RWPE2 (cell line): ENCODE measurements around the gene CNTNAP2.

Source experiments
- ATAC-seq: fragments of 200-7000 bp; cut with Tn5 transposase; 3 replicates; pipeline ENCODE4 v1.9.1; 2021; ENCODE audit warnings: low read depth
- DNase-seq: peaks from one replicate; pipeline ENCODE4 v3.0.0-alpha.2; 2020; ENCODE audit warnings: low spot score
- H3K27ac ChIP-seq: fragments of 450-650 bp; 2 replicates; pipeline ENCODE4 v1.5.1; 2017; ENCODE audit warnings: mild to moderate bottlenecking; ENCODE audit not compliant: poor library complexity, severe bottlenecking
- H3K27me3 ChIP-seq: fragments of 250-450 bp; sonication (Bioruptor Pico); 2 replicates; pipeline ENCODE4 v1.5.1; 2021; ENCODE audit warnings: mild to moderate bottlenecking, moderate library complexity; ENCODE audit not compliant: insufficient read depth, poor library complexity, severe bottlenecking
- H3K36me3 ChIP-seq: fragments of 250-450 bp; sonication (Bioruptor Pico); 2 replicates; pipeline ENCODE4 v1.5.1; 2020; ENCODE audit warnings: low read depth, mild to moderate bottlenecking, moderate library complexity
- H3K4me1 ChIP-seq: fragments of 250-450 bp; sonication (Bioruptor Pico); 2 replicates; pipeline ENCODE4 v1.5.1; 2021; ENCODE audit warnings: mild to moderate bottlenecking, moderate library complexity; ENCODE audit not compliant: insufficient read depth, poor library complexity, severe bottlenecking
- H3K4me3 ChIP-seq: fragments of 250-450 bp; sonication (Bioruptor Pico); 2 replicates; pipeline ENCODE4 v1.5.1; 2021; ENCODE audit warnings: mild to moderate bottlenecking, moderate library complexity; ENCODE audit not compliant: severe bottlenecking
- H3K9me3 ChIP-seq: fragments of 250-450 bp; sonication (Bioruptor Pico); 2 replicates; pipeline ENCODE4 v1.5.1; 2021; ENCODE audit warnings: mild to moderate bottlenecking, moderate library complexity; ENCODE audit not compliant: severe bottlenecking
- TF ChIP-seq, protein P1 (sequence below): fragments of 450-650 bp; IDR thresholded peaks from one replicate; pipeline ENCODE4 v1.5.1; 2017; ENCODE audit warnings: mild to moderate bottlenecking, moderate library complexity; ENCODE audit not compliant: poor library complexity, severe bottlenecking

The CNTNAP2 gene

GRCh38 chr7:148266795-148267194 lies 2150.2 kb downstream of the CNTNAP2 start:
- H3K4me1 ChIP-seq, result no peaks in the 10 kb centered on the region
- peaks cover 8% of the 10 kb centered on the region for H3K27me3 ChIP-seq
- no peak for DNase-seq
- no peak overlapping the region for H3K4me3 ChIP-seq
- H3K27ac ChIP-seq, result no peak overlapping the region
- no peaks in the 10 kb centered on the region for H3K9me3 ChIP-seq
- H3K36me3 ChIP-seq, result no peaks in the 10 kb centered on the region
- TF ChIP-seq, protein P1, sequence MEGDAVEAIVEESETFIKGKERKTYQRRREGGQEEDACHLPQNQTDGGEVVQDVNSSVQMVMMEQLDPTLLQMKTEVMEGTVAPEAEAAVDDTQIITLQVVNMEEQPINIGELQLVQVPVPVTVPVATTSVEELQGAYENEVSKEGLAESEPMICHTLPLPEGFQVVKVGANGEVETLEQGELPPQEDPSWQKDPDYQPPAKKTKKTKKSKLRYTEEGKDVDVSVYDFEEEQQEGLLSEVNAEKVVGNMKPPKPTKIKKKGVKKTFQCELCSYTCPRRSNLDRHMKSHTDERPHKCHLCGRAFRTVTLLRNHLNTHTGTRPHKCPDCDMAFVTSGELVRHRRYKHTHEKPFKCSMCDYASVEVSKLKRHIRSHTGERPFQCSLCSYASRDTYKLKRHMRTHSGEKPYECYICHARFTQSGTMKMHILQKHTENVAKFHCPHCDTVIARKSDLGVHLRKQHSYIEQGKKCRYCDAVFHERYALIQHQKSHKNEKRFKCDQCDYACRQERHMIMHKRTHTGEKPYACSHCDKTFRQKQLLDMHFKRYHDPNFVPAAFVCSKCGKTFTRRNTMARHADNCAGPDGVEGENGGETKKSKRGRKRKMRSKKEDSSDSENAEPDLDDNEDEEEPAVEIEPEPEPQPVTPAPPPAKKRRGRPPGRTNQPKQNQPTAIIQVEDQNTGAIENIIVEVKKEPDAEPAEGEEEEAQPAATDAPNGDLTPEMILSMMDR, result no peak
- no peak for ATAC-seq

DNA sequence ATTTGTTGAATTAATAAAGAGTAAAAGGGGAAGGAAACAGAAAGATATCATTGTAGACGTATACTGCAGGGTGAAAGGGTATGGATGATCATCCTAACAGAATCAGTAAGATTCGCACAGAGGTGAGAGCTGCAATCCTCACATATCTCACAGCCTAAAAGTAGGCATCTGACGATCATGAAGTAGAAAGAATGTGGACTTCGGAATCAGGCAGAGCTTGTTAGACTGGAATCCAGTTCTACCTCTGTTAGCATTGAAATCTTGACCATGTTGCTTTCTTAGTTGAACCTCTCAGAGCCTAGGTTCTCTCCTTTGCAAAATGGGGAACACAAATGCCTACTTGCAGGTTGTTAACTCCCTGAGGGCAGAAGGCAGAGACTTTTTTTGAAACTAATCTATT lies 2154.0 kb downstream of the CNTNAP2 start:
- H3K4me3 ChIP-seq, result no peak overlapping the region
- ATAC-seq, result no peak
- H3K4me1 ChIP-seq, result no peaks in the 10 kb centered on the region
- H3K27ac ChIP-seq, result no peak overlapping the region
- TF ChIP-seq, protein P1, result no peak
- H3K36me3 ChIP-seq, result no peaks in the 10 kb centered on the region
- DNase-seq, result no peak
- no peaks in the 10 kb centered on the region for H3K9me3 ChIP-seq
- H3K27me3 ChIP-seq, result peaks cover 24% of the 10 kb centered on the region

DNA sequence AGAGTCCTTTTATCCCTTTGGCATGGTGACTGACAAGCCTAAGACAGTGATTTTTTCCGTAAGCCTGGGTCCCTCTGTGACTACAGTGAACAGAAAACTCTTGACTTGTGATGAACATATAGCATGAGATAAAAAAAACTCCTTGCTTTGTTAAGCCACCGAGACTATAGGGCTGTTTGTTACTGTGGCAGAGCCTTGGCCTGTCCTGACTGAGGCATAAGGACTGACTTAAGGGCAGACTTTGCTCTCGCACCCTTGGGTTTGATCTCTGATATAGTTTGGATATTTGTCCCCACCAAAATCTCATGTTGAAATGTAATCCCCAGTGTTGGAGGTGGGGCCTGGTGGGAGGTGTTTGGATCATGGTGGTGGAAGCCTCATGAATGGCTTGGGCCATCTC lies 2157.5 kb downstream of the CNTNAP2 start:
- H3K4me1 ChIP-seq, result no peaks in the 10 kb centered on the region
- H3K27ac ChIP-seq, result no peak overlapping the region
- H3K4me3 ChIP-seq, result no peak overlapping the region
- no peak for DNase-seq
- ATAC-seq, result no peak
- no peaks in the 10 kb centered on the region for H3K9me3 ChIP-seq
- no peaks in the 10 kb centered on the region for H3K36me3 ChIP-seq
- TF ChIP-seq, protein P1, result no peak
- H3K27me3 ChIP-seq, result peaks cover 33% of the 10 kb centered on the region

DNA sequence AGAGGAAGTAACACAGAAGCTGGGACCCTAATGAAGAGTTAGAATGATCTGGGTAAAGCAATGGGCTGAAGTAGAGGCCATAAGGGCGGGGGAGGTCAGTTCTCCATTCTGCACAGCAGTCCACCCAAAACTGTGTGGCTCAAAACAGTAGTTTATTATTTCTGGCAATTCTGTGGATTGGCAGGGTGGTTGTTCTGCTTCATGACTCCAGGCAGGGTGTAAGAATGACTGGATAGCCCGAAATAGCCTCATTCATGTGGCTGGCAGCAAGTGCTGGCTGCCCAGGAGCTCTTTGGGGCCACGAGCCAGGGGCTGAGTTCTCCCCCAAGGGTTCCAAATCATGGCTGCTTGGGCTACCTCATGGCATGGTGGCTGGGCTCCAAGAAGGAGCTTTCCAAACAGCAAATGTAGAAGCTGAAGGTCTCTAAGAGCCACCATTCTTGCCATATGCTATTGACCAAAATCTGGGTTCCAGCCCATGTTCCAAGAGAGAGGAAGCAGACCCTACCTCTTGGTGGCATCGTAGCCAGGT lies 2158.8 kb downstream of the CNTNAP2 start:
- no peak overlapping the region for H3K4me3 ChIP-seq
- H3K4me1 ChIP-seq, result no peaks in the 10 kb centered on the region
- TF ChIP-seq, protein P1, result no peak
- no peaks in the 10 kb centered on the region for H3K9me3 ChIP-seq
- H3K27ac ChIP-seq, result no peak overlapping the region
- no peaks in the 10 kb centered on the region for H3K36me3 ChIP-seq
- H3K27me3 ChIP-seq, result peaks cover 33% of the 10 kb centered on the region
- no peak for ATAC-seq
- no peak for DNase-seq

DNA sequence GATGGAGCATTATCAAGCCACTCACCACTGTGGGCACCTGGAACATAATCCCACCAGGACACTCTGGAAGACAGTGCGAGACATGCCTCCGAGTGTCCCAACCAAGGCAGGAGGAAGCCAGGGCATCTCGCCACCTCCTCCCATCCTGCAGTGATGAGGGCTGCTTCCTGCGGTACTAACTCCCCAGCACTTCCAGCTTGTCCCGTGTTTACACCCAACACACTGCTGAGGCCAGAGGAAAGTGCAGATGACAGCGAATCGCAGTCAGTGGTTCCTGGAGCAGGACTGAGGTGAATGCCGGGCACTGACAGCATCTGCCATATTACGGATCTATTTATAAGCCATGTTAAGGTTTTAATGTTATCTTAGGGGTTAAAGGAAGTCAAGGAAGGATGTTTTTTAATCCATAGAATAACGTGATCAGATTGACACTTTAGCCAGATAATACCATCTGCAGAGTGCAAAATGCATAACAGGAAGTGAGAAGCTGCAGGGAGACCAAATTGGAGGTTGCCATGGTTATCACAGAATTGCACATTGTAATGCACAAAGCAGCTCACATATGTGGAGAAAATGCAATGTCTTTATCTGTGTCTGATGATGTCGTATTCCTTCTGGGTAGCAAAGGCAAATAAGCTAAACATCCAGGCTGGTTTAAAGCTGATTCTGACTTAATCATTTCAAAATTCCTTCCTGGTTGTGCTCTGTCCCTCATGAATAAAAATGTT lies 2159.9 kb downstream of the CNTNAP2 start:
- DNase-seq (no peak), ATAC-seq (no peak)
- H3K36me3 ChIP-seq, result no peaks in the 10 kb centered on the region
- peaks cover 25% of the 10 kb centered on the region for H3K27me3 ChIP-seq
- no peaks in the 10 kb centered on the region for H3K4me1 ChIP-seq
- no peaks in the 10 kb centered on the region for H3K9me3 ChIP-seq
- no peak overlapping the region for H3K27ac ChIP-seq
- TF ChIP-seq, protein P1, result no peak
- H3K4me3 ChIP-seq, result no peak overlapping the region
